Mesenteric fat pad (tissue), 1 donor: ENCODE results near the gene ZNF823. TPM values are rescaled to one million over a fixed set of nuclear protein-coding genes. Genes with fewer than 3 reads are reported as not detected.

Source experiments
- DNase-seq: peaks from one replicate; pipeline ENCODE4 v3.0.0-alpha.2; 2020; ENCODE audit warnings: low spot score
- total RNA-seq: library from RNA; stranded (reverse); fragmentation: NEBNext Ultra II Directional; extraction: Animal tissue kit (Norgen Biotek cat#: 25700); gene quantifications from one replicate; pipeline ENCODE4 v1.2.1, GENCODE V29; 2021
- donor health status: DM: yes; HTN: yes; CAD: no.

ZNF823 gene
- total RNA-seq, 1 donor from 2014 or later, result 6.8 TPM

GRCh38 chr19:11737964-11738745 is 591 bp downstream of the ZNF823 start:
- peak; percentile 92 for DNase-seq

DNA sequence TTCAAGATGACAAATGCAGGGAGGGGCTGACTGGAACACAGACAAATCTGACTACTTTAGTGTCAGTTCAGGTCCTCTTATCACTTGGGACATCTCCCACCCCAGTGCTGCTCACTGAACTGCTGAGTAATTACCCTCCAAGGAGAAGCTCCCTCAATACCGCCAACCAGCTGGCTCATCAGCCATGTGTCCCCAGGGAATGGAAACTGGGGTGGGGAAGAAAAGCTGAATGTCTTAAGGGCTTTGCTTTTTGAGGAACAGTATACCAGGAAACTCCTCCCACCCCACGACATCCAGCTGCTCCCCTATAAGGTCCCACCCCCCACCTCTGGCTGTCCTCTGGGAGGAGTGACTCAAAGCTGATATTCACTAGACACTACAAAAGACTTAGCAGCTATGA is 2.0 kb downstream of the ZNF823 start:
- DNase-seq, result no peak

- no peak for DNase-seq
Observed at GRCh38 chr19:11735375-11735774, 3.4 kb downstream of the ZNF823 start.

DNA sequence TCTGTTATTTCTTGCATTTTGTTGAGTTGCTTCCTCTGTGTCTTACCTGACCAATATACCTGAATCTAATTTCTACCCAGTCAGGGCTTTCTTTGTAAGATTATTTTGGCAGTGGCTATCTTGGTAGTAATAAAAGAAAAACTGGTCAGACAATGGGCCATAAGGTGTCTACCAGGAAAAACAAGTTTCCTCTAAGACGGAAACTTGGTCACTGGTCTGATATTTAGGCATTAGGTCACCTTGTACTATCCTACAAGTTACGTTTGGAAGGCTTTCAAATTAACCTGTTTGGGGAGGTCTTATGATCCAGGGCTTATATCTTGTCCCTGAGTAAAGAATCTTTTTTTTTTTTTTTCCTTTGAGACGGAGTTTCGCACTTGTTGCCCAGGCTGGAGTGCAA is 9.2 kb downstream of the ZNF823 start:
- DNase-seq, result no peak

DNA sequence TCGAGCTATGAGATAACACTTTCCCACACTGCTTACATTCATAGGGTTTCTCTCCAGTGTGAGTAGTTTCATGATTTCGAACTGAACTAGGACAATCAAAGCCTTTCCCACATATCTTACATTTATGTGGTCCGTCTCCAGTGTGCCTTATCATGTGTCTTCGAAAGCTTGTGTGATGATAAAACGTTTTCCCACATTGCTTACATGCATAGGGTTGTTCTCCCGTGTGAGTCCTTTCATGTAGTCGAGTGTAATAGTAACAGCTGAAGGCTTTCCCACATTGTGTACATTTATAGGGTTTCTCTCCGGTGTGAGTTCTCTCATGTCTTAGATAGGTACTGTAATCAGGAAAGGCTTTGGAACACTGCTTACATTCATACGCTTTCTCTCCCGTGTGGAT is 16.3 kb downstream of the ZNF823 start:
- no peak for DNase-seq

- no peak for DNase-seq
Observed at GRCh38 chr19:11721681-11722080, 17.1 kb downstream of the ZNF823 start.

GRCh38 chr19:11710313-11710712 is 28.4 kb downstream of the ZNF823 start:
- no peak for DNase-seq

DNA sequence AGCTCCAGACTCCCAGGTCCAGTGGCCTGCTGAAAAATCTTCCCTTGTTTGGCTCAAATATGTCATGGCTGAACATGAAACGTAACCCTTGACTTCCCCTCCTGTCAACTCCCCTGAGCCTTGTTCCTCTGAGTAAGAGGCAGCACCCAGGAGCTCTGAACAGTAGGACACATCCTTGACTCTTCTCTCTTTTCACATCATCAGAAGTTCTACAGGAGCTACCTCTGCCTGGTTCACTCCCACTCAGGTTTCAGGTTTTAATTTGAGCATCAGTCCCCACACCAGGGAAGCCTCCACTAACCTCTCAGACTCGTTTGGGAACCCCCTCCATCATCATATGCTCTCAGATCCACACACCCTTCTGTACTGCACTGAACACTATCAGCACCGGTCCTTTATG is 30.3 kb downstream of the ZNF823 start:
- no peak for DNase-seq

DNA sequence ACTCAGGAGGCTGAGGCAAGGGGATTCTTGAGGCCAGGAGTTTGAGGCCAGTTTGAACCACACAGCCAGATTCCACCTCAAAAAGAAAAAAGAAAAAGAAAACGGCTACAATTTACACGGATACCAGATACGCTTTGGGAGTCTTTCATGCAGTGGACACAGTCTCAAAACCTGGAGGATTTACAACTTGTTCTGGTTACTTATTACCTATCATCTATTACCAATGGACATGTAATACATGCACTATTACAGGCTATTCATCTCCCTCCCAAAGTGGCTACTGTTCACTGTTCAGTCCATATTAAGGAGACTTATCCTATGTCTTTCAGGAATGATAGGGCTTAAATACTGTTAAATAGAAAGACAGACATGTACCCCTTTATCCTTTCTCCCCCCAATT is 33.3 kb downstream of the ZNF823 start:
- DNase-seq, result no peak

- no peak for DNase-seq
Observed at GRCh38 chr19:11704626-11705025, 34.1 kb downstream of the ZNF823 start.

DNA sequence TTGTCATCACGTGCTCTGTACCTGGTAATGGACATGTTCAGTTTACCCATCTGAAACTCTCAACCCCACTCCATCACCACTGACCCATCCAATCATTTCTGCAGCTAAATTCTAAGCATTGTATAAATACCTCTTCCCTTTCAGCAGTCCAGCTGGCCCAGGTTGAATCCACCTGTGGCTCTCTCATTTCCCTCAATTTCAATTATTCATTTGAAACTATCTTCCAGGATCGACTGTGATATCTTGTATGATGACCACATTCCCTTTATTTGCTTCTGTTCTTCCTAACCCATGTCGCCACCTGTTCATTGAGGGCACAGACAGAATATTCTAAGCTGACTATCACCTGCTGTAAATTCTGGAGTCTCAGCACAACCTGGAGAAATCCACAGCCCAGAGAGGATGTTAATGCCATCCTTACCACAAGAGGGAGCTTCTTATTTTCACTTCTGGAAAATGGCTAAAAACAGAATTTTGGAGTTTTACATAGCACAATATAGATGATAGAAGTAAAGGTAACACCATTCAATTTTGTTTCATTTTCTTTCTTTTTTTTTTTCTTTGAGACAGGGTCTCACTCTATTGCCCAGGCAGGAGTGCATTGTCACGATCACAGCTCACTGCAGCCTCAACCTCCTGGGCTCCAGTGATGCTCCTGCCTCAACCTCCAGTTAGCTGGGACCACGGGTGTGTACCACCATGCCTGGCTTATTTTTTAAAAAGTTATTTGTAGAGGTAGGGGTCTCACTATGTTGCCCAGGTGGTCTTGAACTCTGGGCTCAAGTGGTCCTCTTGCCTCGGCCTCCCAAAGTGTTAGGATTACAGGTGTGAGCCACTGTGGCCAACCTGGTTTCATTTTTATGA is 38.6 kb downstream of the ZNF823 start:
- no peak for DNase-seq

- no peak for DNase-seq
Observed at GRCh38 chr19:11698231-11698630, 40.5 kb downstream of the ZNF823 start.

- no peak for DNase-seq
Observed at GRCh38 chr19:11697284-11697855, 41.4 kb downstream of the ZNF823 start.

GRCh38 chr19:11694533-11695439 is 44.0 kb downstream of the ZNF823 start:
- DNase-seq, result peak; percentile 97

DNA sequence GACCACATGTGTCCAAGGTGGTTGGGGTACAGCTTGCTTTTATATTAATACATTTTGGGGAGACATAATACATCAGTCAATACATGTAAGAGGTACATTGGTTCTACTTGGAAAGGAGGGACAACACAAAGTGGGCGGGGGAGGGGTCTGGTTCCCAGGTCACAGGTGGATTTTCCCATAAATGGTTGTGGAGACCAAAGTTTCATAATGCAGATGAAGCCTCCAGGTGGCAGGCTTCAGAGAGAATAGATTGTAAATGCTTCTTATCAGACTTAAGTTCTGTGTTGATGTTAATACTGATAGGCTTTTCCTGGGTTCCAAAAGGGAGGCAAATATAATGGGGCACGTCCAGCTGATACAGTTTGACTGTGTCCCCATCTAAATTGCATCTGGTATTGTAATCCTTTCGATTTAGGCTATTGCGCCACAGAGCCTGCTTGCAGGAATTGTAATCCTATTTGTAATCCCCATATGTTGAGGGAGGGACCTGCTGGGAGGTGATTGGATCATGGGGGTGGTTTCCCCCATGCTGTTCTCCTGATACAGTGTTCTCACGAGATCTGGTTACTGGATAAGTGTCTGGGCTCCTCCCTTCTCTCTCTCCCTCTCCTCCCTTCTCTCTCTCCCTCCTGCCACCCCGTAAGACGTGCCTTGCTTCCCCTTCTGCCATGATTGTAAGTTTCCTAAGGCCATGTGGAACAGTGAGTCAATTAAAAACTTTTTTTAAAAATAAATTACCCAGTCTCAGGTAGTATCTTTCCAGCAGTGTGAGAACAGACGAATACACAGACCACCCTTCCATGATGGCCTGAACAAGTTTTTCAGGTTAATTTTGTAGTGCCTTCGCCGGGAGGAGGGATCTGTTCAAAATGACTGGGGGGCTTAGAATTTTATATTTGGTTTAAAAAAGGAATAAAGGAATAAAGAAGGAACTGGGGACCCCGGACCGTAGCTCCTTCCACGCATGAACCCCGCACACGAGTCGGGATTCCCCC is 44.9 kb downstream of the ZNF823 start:
- DNase-seq, result no peak

- DNase-seq, result no peak
Observed at GRCh38 chr19:11692127-11692790, 46.5 kb downstream of the ZNF823 start.

GRCh38 chr19:11685676-11686650 is 52.8 kb downstream of the ZNF823 start:
- no peak for DNase-seq
